HTR-8/SVneo (cell line): ENCODE data around the gene RTN4IP1.
A peak's percentile ranks its signal among the peaks of the same experiment; 100 is the strongest.
"Not testable (repeated sequence)": the region's sequence is repeated elsewhere in the genome, so short reads cannot be mapped to it uniquely, and the experiment has no call there.

Experiments used
- DNase-seq: peaks from one replicate; pipeline ENCODE4 v3.0.0; 2011; ENCODE audit warnings: low spot score, mixed read lengths; ENCODE audit not compliant: insufficient read length
- FAIRE-seq: peaks from 2 replicates; lab custom pipeline; 2011; peaks lifted over from hg19 to GRCh38; lab: Jason Lieb, UNC

The RTN4IP1 gene

GRCh38 chr6:106553440-106553839 is 75.9 kb downstream of the RTN4IP1 start:
- no peak for DNase-seq
- FAIRE-seq = no peak

GRCh38 chr6:106551155-106551554 is 78.1 kb downstream of the RTN4IP1 start:
- DNase-seq (no peak), FAIRE-seq (no peak)

GRCh38 chr6:106549521-106549920 is 79.8 kb downstream of the RTN4IP1 start:
- no peak for DNase-seq
- FAIRE-seq = no peak

GRCh38 chr6:106548926-106549455 is 80.3 kb downstream of the RTN4IP1 start:
- not testable (repeated sequence) for FAIRE-seq, DNase-seq

- no peak for DNase-seq
- peak; percentile 40 for FAIRE-seq
Observed at GRCh38 chr6:106547601-106548453, 81.5 kb downstream of the RTN4IP1 start.

- FAIRE-seq = no peak
- DNase-seq = no peak
Observed at GRCh38 chr6:106546691-106547414, 82.4 kb downstream of the RTN4IP1 start.

GRCh38 chr6:106546261-106546690 is 83.0 kb downstream of the RTN4IP1 start:
- DNase-seq (no peak), FAIRE-seq (no peak)

GRCh38 chr6:106540907-106541306 is 88.4 kb downstream of the RTN4IP1 start:
- FAIRE-seq (no peak), DNase-seq (no peak)

GRCh38 chr6:106540432-106540831 is 88.9 kb downstream of the RTN4IP1 start:
- FAIRE-seq (no peak), DNase-seq (no peak)

- no peak for FAIRE-seq
Observed at GRCh38 chr6:106539936-106540335, 89.4 kb downstream of the RTN4IP1 start.

GRCh38 chr6:106538145-106538544 is 91.2 kb downstream of the RTN4IP1 start:
- DNase-seq (no peak), FAIRE-seq (no peak)

More at GRCh38 chr6:106539936-106540335, 89.4 kb downstream of the RTN4IP1 start:
- no peak for DNase-seq

GRCh38 chr6:106537662-106538061 is 91.6 kb downstream of the RTN4IP1 start:
- no peak for FAIRE-seq
- DNase-seq = no peak

GRCh38 chr6:106536851-106537250 is 92.4 kb downstream of the RTN4IP1 start:
- DNase-seq = no peak
- no peak for FAIRE-seq

GRCh38 chr6:106536357-106536756 is 92.9 kb downstream of the RTN4IP1 start:
- DNase-seq = no peak
- FAIRE-seq = no peak

GRCh38 chr6:106535012-106535411 is 94.3 kb downstream of the RTN4IP1 start:
- no peak for DNase-seq
- no peak for FAIRE-seq

- DNase-seq (no peak), FAIRE-seq (no peak)
Observed at GRCh38 chr6:106534564-106534982, 94.7 kb downstream of the RTN4IP1 start.

GRCh38 chr6:106534004-106534403 is 95.3 kb downstream of the RTN4IP1 start:
- no peak for DNase-seq
- no peak for FAIRE-seq

GRCh38 chr6:106533054-106533453 is 96.2 kb downstream of the RTN4IP1 start:
- DNase-seq (no peak), FAIRE-seq (no peak)

- DNase-seq (no peak), FAIRE-seq (no peak)
Observed at GRCh38 chr6:106530502-106530901, 98.8 kb downstream of the RTN4IP1 start.

- FAIRE-seq (no peak), DNase-seq (no peak)
Observed at GRCh38 chr6:106530026-106530425, 99.3 kb downstream of the RTN4IP1 start.

GRCh38 chr6:106529438-106529837 is 99.9 kb downstream of the RTN4IP1 start:
- DNase-seq = no peak
- FAIRE-seq = no peak
